Gastrocnemius medialis (tissue), 4 donors: ENCODE results near the gene DCHS1. TPM values are rescaled to one million over a fixed set of nuclear protein-coding genes. Genes with fewer than 3 reads are reported as not detected.

Experiments
- ATAC-seq, 2 donors: fragments of 150-250 bp; one replicate each; pipeline ENCODE4 v1.9.1; 2016
- DNase-seq, 2 donors: peaks; one replicate each; pipeline ENCODE4 v3.0.0-alpha.2; 2019
- H3K27ac ChIP-seq, 4 donors: fragments of 200-600 bp; sonication (generic); 1 replicate in 1 of 4; 2 replicates in 3 of 4; pipeline ENCODE4 v1.5.1; 2016 to 2018; ENCODE audit warnings: mild to moderate bottlenecking in 2 of 4, moderate library complexity in 1 of 4
- H3K27me3 ChIP-seq, 3 donors: fragments of 200-600 bp; sonication (generic) in 2 of 3; 1 replicate in 1 of 3; 2 replicates in 2 of 3; pipeline versions ENCODE4 v1.5.1 to v1.6.0; 2016 to 2019; ENCODE audit warnings: mild to moderate bottlenecking in 1 of 3, moderate library complexity in 1 of 3
- H3K36me3 ChIP-seq, 2 donors: fragments of 200-600 bp; sonication (generic) in 1 of 2; one replicate each; pipeline ENCODE4 v1.5.1; 2017 to 2018
- H3K4me1 ChIP-seq, 2 donors: fragments of 200-600 bp; sonication (generic) in 1 of 2; one replicate each; pipeline ENCODE4 v1.5.1; 2016 to 2017; ENCODE audit warnings: mild to moderate bottlenecking in 2 of 2
- H3K4me3 ChIP-seq, 4 donors: fragments of 200-600 bp; sonication (generic) in 3 of 4; 1 replicate in 1 of 4; 2 replicates in 3 of 4; pipeline ENCODE4 v1.5.1; 2016 to 2019; ENCODE audit warnings: mild to moderate bottlenecking in 2 of 4
- H3K9me3 ChIP-seq, 3 donors: fragments of 200-600 bp; sonication (generic) in 2 of 3; 1 replicate in 1 of 3; 2 replicates in 2 of 3; pipeline ENCODE4 v1.5.1; 2016 to 2019
- CTCF ChIP-seq, 5 experiments: fragments of 450-650 bp in 3 of 5; fragments of 200-600 bp in 2 of 5; sonication (generic) in 2 of 5; IDR thresholded peaks in 4 of 5; conservative IDR thresholded peaks in 1 of 5; 1 replicate in 4 of 5; 2 replicates in 1 of 5; pipeline ENCODE4 v1.5.1; 2016 to 2019; ENCODE audit warnings: antibody characterized with exemption in 5 of 5, mild to moderate bottlenecking in 3 of 5, moderate library complexity in 3 of 5
- POLR2A ChIP-seq, 2 donors: fragments of 450-650 bp; IDR thresholded peaks; one replicate each; pipeline ENCODE4 v1.6.1; 2017; ENCODE audit warnings: antibody characterized with exemption in 2 of 2, mild to moderate bottlenecking in 2 of 2, moderate library complexity in 2 of 2
- in situ Hi-C, 4 donors: fragments of 200-750 bp; cut with MboI; loops; one replicate each; pipeline versions ENCODE4 v1.15.0 to v1.8.0; 2017; ENCODE audit warnings: low sequenced_read_pairs in 4 of 4
- intact Hi-C: fragments of 100-400 bp; cut with DNase I; formaldehyde crosslinking; loops from one replicate; pipeline ENCODE4 v1.15.1; 2023; ENCODE audit warnings: low total_unique reads
- total RNA-seq, 4 donors: library from RNA; depleted of rRNA; stranded (reverse); fragments of >200 nt; gene quantifications; one replicate each; pipeline versions ENCODE4 v1.1.0 to v1.2.3, GENCODE V29; 2016

DCHS1 gene
- total RNA-seq, 4 donors from 2014 or later, result 1.5 to 3.8 (median 2.8) TPM

- ATAC-seq (no peak), DNase-seq (no peak)
- peak overlapping the region; percentile 87 to 97 (median 90) for H3K4me3 ChIP-seq
- H3K36me3 ChIP-seq, result peaks cover 0 to 47% of the 10 kb centered on the region in 2 donors
- in situ Hi-C loops (loop anchor here in 3 of 4 donors (5.0 to 10.0 kb wide), 3 partner anchors 78 to 130 kb away; partner anchors contain the start of genes MRPL17 (in 3 of the 3) and TRIM3 (in 1 of the 3)), intact Hi-C loops (loop anchor here (5.0 to 10.0 kb wide), 3 partner anchors 122 to 370 kb away; partner anchors contain the start of genes ARFIP2, CNGA4, FHIP1B and SMPD1)
- H3K9me3 ChIP-seq, result no peaks in the 10 kb centered on the region
- no peak for TF ChIP-seq POLR2A (IDR thresholded peaks at IDR 0.05)
- no peak for TF ChIP-seq CTCF (IDR thresholded peaks at IDR 0.05 in 4 of 5, conservative IDR thresholded peaks at IDR 0.05 in 1 of 5)
- peak overlapping the region; percentile 93 to 97 (median 94) for H3K27ac ChIP-seq
- no peaks in the 10 kb centered on the region for H3K27me3 ChIP-seq
- peaks cover 50 to 52% of the 10 kb centered on the region in 2 donors for H3K4me1 ChIP-seq
Measured at GRCh38 chr11:6604790-6605189, 50.8 kb downstream of the DCHS1 start.

DNA sequence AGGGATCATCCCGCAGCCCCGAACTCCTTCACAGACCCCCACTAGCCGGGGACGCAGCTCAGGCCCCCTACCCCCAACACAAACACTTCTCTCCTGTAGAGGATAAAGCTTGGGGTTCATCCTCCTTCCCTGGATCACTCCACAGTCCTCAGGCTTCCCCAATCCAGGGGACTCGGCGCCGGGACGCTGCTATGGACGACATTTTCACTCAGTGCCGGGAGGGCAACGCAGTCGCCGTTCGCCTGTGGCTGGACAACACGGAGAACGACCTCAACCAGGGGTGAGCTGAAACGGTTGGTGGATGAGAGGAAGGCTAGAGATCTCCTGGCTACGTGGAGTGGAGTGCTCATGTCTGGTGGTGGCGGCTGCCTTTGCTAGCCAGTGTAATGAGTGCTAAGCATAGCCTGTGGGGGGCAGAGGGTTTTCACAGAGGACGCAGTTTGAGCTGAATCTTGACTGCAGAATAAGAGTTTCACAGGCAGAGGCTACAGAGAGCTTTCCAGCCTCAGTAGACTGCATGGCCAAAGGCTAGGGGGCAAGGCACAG lies 51.5 kb downstream of the DCHS1 start:
- H3K4me1 ChIP-seq, result peaks cover 52% of the 10 kb centered on the region in 2 donors
- TF ChIP-seq POLR2A (IDR thresholded peaks at IDR 0.05) (no peak), CTCF (IDR thresholded peaks at IDR 0.05 in 4 of 5, conservative IDR thresholded peaks at IDR 0.05 in 1 of 5) (peak in 1 of 5 experiments; percentile 8)
- H3K27ac ChIP-seq, result peak overlapping the region; percentile 93 to 97 (median 94)
- in situ Hi-C loops, result loop anchor here in 2 of 4 donors (5.0 to 10.0 kb wide), 3 partner anchors 78 to 129 kb away; partner anchors contain the start of genes MRPL17 (in 2 of the 2) and TRIM3 (in 1 of the 2)
- H3K36me3 ChIP-seq, result peaks cover 0 to 47% of the 10 kb centered on the region in 2 donors
- peak overlapping the region; percentile 87 to 97 (median 90) for H3K4me3 ChIP-seq
- no peak for DNase-seq
- H3K9me3 ChIP-seq, result no peaks in the 10 kb centered on the region
- H3K27me3 ChIP-seq, result no peaks in the 10 kb centered on the region
- ATAC-seq, result peak; percentile 32 to 40
- intact Hi-C loops, result loop anchor here (5.0 to 10.0 kb wide), 3 partner anchors 122 to 369 kb away; partner anchors contain the start of genes ARFIP2, CNGA4, FHIP1B and SMPD1

DNA sequence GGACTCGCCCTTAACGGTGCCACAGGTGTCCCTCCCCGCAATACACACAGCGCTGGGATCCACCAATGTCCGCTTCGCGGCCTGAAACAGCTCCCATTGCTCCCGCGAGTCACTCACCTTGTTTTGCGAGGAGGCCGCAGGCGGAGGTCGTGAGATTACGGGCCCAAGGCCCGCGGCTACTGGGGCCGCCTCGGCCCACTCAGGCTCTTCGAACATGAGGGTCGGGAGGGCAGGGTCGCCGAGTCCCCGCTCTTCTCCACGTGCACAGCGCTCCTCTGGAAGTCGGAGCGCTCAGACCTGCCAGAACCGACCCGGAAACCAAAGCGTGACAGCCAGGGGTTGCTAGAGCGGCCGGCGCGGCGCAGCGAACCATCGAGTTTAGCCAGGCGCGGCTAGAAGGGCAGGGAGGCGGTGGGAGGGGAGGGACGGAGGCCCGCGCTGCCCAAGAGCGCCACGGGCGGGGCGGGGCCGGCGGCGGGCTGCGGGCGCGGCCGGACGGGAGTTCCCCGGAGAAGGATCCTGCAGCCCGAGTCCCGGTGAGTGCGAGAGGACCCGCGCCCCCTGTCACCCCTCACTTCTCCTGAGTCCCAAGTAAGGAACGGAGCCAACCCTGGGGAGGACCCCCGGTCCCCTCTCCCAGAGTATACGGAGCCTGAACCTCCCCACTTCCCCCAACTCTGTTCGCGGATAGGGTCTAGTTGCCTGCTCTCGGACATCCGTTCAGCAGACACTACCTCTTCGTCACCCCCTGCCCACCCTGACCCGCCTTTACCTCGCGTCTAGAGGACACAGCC lies 52.1 kb downstream of the DCHS1 start, which contains the start of the genes ILK and RRP8:
ILK (plus strand) TSS at position 488 of the 794 bp plus-strand sequence. CDS start 498 bp downstream, outside the sequence.
RRP8 (minus strand) TSS at position 330 of the 794 bp plus-strand sequence; CDS start at position 216, 114 bp downstream.
- in situ Hi-C loops (loop anchor here in 2 of 4 donors (5.0 to 10.0 kb wide), 3 partner anchors 79 to 129 kb away; partner anchors contain the start of genes MRPL17 (in 2 of the 2) and TRIM3 (in 1 of the 2)), intact Hi-C loops (loop anchor here (1.0 to 10.0 kb wide), 4 partner anchors 80 to 369 kb away; partner anchors contain the start of genes ARFIP2, CNGA4, FHIP1B and MRPL17)
- Histone ChIP-seq H3K9me3 (no peaks in the 10 kb centered on the region), H3K4me3 (peak within 1 kb of the TSS; percentile 87 to 97 (median 90)), H3K27me3 (no peaks in the 10 kb centered on the region), H3K4me1 (peaks cover 52% of the 10 kb centered on the region in 2 donors), H3K36me3 (peaks cover 0 to 47% of the 10 kb centered on the region in 2 donors), H3K27ac (peak within 1 kb of the TSS; percentile 93 to 97 (median 94))
- peak; percentile 88 to 91 for DNase-seq
- ATAC-seq, result peak; percentile 87 to 89
- TF ChIP-seq POLR2A (IDR thresholded peaks at IDR 0.05), result peak; percentile 87 to 91
- peak in 4 of 5 experiments; percentile 25 to 59 (median 32) for TF ChIP-seq CTCF (IDR thresholded peaks at IDR 0.05 in 4 of 5, conservative IDR thresholded peaks at IDR 0.05 in 1 of 5)
